LNCAP (cell line): ENCODE results near the gene NFATC3.

Experiments used
- TF ChIP-seq, protein P1 (sequence below): fragments of 450-650 bp; IDR thresholded peaks from 2 replicates; pipeline ENCODE4 v1.5.1; 2017; ENCODE audit warnings: mild to moderate bottlenecking

NFATC3 gene

DNA sequence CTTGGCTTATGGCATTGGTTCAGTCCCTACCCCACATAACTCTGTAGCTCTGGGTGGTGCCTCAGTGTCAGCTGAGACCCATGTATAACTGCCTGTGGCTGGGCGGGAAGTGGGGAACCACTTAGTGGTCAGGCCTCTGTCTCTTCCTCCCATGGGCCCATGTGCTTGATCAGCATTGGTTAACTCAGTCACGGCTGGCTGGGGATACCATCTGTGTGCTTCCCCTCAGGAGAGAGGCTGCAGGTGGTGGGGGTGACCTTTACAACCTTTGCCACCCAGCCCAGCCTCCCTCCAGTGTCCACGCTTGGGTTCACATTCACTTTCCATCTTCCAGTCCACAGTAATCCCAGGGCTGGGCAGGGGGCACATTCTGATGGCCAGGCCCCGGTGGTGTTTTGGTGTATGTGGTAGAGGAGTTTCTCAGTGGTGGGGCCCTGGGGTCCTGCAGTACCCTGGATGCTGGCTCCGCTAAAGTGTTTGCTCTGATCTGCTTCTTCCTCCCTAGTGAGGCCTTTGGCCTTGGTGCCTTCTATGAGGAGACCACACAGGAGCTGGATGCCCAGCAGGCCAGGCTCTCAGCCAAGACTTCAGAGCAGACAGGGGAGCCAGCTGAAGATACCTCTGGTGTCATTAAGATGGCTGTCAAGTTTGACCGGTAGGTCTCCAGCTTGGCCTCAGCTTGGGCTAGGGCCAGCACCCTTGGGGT, 10.2 kb upstream of the NFATC3 start:
- TF ChIP-seq, protein P1, sequence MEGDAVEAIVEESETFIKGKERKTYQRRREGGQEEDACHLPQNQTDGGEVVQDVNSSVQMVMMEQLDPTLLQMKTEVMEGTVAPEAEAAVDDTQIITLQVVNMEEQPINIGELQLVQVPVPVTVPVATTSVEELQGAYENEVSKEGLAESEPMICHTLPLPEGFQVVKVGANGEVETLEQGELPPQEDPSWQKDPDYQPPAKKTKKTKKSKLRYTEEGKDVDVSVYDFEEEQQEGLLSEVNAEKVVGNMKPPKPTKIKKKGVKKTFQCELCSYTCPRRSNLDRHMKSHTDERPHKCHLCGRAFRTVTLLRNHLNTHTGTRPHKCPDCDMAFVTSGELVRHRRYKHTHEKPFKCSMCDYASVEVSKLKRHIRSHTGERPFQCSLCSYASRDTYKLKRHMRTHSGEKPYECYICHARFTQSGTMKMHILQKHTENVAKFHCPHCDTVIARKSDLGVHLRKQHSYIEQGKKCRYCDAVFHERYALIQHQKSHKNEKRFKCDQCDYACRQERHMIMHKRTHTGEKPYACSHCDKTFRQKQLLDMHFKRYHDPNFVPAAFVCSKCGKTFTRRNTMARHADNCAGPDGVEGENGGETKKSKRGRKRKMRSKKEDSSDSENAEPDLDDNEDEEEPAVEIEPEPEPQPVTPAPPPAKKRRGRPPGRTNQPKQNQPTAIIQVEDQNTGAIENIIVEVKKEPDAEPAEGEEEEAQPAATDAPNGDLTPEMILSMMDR: no peak

DNA sequence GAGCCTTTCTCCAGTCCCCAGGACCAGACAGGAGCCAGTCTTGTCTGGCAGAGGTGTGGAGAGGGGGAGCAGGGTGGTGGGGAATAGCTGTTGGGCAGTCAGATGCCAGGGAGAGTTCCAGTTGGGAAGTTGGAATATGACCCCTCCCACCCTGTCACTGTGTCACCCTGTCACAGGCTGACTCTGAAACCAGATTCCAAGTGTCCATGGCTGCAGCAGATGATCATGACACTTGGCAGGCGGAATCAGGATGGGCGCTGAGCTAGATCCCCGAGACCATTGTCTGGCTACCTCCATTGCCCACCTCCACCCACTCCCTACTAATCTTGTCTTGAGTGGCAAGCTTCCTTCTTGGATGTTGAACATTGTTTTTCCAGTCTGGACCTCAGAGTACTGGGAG, 9.2 kb upstream of the NFATC3 start:
- TF ChIP-seq, protein P1: no peak

DNA sequence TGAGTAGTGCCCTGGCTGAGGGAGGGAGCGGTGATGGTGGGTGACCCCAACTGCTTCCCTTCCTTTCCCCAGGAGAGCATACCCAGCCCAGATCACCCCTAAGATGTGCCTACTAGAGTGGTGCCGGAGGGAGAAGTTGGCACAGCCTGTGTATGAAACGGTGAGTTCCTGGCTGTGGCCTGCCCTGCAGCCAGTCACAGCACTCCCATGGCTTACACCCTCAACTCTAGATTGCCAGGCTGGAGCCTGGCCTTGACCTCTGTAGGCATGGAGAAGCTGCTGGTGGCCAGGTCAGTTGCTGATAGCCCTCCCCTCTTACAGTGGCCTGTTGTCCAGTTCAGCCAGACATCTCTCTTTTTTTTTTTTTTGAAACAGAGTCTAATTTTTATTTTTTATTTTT, 8.6 kb upstream of the NFATC3 start:
- TF ChIP-seq, protein P1: no peak

DNA sequence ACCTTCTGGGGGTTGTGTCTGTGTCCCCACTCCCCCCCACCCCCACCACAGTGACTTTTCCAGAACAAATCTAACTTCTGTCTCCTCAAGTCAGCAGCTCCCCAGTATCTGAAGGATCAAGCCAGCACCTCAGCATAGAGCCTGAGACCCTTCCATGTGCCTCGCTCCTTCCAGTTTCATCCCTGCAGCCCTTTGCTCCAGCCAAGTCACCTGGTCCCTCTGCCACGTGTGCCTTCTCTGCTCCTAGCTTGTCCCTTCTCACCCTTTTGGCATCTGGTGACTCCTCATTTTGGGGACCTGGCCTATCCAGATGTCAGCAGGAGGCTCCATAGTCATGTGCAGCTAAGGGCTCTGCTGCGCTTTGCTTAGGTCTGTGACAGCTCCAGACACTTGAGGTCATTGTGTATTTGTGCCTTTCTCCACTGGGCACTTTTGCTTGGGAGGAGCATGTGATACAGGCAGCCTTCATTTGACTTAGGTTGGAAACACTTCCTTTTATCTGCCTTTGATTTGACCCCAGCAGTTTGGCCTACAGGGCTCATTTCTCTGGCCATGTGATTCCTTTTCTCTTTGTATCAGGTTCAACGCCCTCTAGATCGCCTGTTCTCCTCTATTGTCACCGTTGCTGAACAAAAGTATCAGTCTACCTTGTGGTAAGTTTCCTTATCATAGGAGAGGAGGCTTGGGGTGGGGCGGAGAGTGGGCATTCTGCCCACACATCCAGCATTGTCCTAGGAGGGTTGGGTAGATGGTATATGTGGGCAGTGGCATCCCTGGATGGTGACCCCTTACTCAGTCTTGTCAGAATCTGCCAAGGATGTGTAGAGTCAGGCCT, 7.1 kb upstream of the NFATC3 start:
- TF ChIP-seq, protein P1: no peak

DNA sequence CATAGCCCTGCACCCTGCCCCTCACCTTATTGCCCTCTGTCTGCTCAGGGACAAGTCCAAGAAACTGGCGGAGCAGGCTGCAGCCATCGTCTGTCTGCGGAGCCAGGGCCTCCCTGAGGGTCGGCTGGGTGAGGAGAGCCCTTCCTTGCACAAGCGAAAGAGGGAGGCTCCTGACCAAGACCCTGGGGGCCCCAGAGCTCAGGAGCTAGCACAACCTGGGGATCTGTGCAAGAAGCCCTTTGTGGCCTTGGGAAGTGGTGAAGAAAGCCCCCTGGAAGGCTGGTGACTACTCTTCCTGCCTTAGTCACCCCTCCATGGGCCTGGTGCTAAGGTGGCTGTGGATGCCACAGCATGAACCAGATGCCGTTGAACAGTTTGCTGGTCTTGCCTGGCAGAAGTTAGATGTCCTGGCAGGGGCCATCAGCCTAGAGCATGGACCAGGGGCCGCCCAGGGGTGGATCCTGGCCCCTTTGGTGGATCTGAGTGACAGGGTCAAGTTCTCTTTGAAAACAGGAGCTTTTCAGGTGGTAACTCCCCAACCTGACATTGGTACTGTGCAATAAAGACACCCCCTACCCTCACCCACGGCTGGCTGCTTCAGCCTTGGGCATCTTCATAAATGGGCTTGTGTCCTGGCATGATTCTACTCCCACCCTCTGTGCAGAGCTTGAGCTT, 6.3 kb upstream of the NFATC3 start:
- TF ChIP-seq, protein P1: no peak

DNA sequence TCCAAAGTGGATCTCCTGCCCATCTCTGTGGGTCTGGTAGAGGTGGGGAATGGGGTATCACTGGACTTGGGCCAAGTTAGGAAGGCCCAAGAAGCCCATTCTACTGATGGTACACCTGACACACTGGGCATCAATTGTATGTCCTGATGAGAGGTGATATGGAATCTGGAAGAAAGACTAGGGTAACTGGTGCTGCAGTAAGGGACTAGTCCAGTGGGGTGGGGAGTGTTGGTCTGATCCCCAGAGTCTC, 5.9 kb upstream of the NFATC3 start:
- TF ChIP-seq, protein P1: no peak

DNA sequence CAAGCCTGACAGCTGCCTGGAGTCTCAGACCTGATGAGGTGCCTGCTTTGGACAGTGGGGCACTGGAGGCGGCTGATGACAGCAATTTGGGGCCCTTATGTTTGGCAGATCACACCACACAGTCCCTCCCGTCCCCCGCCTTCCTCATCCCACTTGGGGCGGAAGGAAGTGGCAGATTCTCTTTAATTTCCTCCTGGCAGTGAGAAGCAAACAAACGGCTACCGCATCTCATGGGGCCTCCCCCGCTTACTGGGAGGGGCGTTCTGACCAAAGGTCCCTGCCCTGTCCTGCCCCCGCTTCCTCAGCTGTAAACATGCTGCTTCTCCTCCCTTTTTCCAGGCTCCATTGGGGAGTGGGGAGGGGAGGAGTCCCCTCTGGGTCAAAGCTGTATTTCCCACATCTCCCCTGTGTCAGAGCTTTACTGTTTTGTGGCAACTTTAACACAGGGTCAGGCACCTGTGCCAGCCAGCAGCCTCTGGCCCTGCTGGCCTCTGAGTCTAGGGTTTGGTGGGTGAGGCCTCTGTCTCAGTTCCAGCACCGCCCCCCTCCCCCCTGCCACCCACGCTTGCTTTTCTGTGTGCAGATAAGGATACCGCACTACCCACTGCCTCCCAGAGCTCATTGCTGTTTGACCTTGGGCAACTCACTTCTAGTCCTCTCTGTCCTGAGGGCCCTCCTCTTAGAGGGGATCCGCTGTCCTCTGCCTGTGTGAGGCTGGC, 5.4 kb upstream of the NFATC3 start:
- TF ChIP-seq, protein P1: no peak
